Central memory CD4-positive, alpha-beta T cell (primary cell): ENCODE data around the gene AQP2.

Experiments
- DNase-seq: peaks from one replicate; pipeline ENCODE4 v3.0.0; 2022

AQP2 gene

GRCh38 chr12:49920241-49920914 is 30.2 kb upstream of the AQP2 start:
- DNase-seq: no peak

- no peak for DNase-seq
These were observed 29.6 kb upstream of the AQP2 start for GRCh38 chr12:49920915-49921286.

- no peak for DNase-seq
These were observed 29.2 kb upstream of the AQP2 start for GRCh38 chr12:49921299-49921698.

- no peak for DNase-seq
These were observed 28.6 kb upstream of the AQP2 start for GRCh38 chr12:49921936-49922335.

DNA sequence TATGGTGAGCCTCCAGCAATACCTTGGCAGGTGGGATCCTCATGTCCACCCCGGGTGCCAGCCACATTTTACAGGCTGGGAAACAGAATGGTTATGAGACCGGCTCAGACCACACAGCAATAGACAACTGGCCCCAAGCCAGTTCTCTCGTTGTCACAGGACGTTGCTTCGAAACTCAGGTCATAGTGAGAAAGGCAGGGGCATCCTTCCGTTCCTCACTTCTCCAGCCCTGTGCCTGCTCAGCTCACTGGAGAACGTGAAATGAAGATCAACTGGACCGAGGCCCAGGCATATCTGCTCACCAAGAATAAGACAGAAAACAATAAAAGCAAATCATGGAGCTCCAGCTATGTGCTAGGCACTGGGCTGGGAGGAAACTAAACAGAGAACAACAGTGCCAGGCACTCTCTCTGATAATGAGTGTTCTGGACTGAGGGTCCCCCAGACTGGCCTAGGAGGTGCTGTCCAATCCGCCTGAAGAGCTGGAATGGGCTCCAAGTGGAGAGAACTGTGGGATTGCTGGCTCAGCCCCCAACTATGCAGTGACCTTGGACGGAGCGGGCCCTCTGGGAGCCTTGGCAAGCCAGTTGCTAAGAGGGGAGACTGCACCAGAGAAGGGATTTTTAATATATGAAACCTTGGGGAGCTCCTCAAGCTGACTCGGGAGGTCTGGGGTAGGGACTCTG is 28.0 kb upstream of the AQP2 start:
- no peak for DNase-seq

DNA sequence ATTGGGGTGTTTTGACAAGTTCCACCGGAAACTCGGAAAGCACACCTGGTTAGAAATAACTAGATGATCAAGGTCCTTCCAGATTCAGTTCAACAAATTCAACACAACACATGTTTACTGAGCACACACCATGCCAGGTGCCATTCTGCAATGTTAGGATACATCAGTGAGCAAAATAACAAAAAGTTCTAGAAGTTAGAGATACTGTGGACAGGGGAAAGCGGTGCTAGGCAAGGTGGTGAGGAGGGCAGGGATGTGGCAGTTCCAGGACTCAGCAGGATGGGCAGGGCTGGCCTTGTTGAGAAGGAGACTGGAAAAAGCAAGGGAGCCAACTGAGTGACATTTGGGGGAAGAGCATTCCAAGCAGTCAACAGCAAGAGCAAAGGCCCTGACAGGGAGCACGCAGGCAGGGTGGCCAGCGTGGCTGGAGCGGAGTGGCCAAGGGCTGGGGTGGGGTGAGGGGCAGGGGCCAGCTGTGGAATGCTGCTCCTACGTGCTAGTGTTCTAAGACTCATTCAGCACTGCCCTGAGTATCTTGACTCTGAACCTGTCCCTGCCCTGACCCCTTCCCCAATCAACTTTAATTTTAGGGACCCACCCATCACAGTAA is 27.4 kb upstream of the AQP2 start:
- no peak for DNase-seq

DNA sequence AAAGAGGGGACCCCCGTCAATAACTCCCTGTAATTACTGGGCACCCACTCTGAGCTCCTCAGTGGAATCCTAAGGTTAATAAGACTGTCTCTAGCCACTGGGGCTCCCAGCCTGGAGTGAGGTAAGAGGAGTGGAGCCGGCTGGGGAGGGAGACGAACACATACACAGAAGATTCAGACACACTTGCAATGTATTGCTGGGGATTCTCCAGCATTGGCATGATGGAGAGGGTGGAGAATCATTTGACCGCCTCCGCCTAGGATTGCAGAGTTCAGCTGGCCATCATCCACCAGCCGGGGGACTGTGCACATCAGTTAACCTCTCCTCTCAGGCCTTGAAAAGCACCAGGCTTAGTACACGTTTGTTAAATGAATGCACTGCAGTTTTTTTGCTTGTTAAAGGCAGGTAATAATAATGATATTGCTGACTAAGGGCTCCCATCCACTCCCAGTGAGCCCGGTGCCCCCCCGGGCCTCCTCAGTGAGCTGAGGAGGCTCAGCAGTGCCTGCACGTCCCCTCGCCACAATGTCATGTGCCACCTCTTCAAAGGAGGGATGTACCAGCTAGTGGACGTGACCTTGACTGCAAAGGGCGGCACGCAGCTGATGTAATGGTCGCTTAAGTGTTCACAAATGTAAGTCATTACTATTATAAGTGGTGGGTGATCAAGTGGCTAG is 26.5 kb upstream of the AQP2 start:
- DNase-seq: no peak

GRCh38 chr12:49924628-49925246 is 25.8 kb upstream of the AQP2 start:
- no peak for DNase-seq

DNA sequence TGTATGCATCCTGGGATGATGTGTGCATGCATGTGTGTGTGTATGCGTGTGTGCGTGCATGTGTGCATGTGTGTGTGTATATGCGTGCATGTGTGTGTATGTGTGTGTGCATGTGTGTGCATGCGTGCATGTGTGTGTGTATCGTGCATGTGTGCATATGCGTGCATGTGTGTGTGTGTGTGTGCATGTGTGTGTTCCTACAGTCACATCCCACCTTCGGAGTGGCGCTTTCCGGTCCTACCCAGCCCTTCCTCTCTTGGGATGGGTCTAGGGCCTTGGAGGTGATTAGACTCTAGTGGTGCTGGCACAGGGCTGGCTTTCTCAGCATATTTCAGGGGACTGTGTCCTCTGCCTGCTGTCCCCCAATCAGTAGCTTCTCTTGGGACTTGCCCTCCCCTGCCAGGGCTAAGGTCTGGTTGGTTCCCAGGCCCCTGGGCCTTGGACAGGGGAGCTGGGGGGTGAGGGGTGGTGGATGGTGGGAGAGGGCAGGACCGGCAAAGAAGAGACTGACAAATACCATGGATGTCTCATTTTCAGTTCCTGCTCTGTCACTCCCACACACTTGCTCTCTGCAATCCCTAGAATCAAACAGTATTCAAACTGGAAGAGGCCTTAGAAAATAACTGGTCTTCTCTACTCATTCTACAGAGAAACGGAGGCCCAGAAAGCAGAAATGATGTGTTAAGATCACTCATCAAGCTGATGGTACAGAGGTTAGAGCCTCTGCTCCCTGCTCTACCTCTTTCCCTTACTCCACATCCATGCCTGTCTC is 24.9 kb upstream of the AQP2 start:
- no peak for DNase-seq

- no peak for DNase-seq
These were observed 22.1 kb upstream of the AQP2 start for GRCh38 chr12:49928471-49928870.

- no peak for DNase-seq
These were observed 21.0 kb upstream of the AQP2 start for GRCh38 chr12:49929581-49929980.

DNA sequence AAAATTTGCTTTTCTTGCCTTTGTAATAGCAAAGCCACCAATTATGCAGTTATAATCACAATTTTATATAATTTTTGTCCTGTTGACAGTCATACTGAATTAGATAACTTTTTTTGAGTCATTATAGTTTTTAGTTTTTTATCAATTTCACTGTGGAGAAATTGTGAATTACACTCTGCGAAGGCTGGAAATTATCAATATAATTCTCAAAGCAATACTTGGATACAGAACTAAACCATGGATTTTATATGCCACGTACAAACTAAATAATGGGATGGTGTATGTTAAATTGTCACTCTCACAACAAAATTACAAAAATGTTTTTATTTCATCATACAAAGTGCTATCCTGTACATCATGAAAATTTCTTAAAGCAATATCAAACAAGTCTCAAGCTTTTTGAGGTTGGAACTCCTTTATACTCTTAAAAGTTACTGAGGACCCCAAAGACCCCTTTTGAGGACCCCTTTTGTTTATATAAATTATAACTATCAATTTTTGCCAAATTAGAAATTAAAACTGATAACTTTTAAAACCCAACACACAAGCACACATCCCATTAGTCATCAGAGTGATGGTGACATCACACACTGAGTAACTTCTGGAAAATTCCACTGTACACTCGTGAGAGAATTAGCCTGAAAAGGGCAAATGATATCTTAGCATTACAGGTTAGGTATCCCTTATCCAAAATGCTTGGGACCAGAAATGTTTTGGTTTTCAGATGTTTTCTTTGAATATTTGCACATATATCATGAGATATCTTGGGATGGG is 19.8 kb upstream of the AQP2 start:
- no peak for DNase-seq

DNA sequence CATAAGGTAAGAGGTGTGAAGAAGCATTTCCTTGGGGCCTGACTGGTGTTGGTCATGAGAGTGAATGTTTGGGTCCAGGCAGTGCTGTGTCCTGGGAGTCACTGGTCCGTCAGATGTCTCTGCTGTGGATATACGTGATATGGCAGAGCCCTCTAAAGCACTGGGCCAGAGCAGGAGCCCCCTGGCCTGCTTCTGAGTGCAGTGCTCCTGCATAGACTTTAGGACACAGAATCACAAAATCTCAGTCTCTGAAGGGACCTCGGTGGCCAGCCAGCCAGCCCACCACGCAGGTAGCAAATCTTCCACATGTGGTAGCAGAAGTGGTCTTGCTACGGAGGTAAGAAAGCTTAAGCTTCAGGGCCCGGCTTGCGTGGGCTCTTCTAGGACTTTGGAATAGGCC is 18.5 kb upstream of the AQP2 start:
- DNase-seq: no peak

DNA sequence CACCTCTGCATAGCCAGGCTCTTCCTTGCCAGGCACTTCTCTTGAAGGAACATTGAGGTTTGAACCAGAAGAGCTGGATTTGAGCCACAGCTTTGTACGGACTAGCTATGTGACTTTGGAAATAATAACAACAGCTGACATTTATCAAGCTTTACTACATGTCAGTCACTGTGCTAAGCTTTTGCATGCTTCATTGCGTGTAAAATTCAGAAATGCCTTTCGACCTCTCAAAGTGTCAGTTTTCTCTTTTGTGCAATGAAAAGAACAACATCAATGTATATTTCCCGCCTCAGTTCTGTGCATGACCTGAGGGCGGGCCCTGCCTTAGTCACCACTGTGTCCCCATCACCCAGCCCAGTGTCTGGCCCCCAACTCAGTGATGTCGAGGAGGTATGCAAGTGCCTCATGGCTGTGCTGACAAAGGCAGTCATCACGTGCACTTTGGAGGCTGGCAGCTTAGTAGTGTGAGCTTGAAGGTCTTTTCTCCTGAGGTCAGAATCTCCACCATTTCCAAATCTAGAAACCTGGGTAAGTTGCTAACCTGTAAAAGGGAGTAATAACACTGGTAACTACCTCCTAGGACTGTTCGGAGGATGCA is 17.9 kb upstream of the AQP2 start:
- DNase-seq: no peak

DNA sequence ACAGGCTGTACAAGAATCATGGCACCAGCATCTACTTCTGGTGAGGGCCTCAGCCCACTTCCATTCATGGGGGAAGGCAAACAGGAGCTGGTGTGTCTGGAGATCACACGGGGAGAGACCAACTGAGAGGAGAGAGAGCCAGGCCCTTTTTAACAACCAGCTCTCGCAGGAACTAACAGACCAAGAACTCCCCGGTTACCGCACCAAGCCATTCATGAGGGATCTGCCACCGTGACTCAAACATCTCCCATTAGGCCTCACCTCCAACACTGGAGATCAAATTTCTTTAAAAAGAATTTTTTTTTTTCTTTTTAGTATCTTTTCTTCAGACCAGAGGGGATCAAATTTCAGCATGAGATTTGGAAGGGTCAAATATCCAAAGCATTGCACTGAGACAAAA is 16.7 kb upstream of the AQP2 start:
- no peak for DNase-seq

GRCh38 chr12:49934505-49934904 is 16.0 kb upstream of the AQP2 start:
- DNase-seq: no peak

DNA sequence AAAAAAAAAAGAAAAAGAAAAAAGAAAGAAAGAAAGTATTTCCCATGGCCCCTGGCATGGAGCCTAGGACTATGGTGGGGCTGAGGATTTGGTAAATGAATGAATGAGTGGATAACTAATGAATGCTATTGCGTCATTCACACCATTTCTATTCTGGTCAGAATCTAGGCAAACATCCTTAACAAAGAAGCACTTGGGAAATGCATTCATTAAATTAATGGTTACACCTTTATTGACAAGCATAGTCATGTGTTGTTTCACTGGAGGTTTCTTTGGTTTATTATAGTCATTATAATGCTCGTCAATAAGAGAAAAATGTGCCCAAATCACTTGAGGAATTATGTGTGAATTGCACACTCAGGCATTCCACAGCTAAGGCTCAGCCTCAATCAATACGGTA is 13.6 kb upstream of the AQP2 start:
- no peak for DNase-seq

DNA sequence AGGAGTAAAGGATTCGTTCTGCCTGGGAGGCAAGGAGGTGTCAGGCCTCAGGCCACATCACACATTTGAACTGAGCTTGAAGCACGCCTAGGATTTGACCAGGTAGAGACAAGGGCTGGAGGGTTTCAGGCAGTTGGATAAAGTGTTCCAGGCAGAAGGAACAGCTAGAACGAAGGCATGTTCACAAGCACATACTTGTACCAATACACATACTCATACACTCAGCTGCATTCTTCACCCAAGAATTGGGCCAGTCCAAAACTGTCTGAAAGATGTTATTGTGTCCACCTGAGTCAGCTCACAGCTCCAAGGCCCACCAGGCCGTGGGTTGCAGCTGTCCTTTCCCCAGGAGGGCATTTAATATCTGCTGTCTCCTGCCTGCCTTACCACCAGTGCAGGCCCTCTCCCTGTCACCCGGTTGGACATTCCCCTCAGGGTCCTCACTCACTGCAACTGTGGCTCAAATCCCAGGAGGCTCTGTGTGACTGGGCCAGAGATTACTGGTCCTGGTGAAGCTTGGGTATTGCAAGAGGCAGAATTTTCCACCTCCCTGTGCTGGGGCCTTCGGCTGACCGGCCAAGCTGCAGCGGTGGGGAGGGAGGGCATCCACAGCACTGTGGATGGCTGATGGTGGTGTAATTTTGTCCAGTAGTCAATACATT is 12.8 kb upstream of the AQP2 start:
- DNase-seq: no peak

DNA sequence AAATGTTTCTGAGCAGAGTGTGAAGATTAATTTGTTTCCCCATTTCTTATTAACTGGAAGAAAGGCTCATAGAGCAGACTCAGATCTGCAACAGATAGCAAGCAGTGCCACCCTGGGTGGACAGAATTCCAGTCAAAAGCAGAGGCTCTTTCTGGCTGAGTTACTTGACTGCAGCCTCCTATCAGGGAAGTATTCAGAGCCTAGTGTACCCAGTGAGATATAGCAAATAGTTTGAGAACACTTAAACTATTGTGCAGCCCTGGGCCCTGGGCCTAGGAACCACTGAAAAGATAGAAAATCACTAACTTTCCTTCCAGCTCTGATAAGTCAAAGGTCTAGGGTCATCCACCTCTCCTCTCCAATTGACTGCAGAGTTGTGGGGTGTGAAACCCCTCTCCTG is 11.2 kb upstream of the AQP2 start:
- no peak for DNase-seq

DNA sequence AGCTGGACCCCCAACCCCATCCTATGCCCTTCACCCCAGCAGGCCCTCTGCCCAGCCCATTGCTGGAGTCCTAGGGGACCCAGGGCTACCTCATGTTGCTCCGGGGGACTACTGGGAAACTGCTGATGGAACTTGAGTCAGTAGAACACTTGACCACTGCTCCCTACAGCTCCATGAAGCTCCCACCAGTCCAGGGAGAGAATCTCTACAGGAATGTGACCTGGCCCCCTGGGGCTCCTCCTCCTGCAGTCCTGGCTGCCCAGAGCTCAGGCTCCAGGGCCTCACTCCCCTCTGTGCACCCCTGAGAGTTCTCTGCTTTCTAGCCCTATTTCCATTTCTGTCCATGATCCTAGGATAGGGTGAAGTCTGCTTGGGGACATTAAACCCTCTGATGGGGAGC is 10.8 kb upstream of the AQP2 start:
- no peak for DNase-seq
